Measurements from ENCODE around the gene POLDIP3. TPM values are rescaled to one million over a fixed set of nuclear protein-coding genes. Genes with fewer than 3 reads are reported as not detected.
"Not testable (repeated sequence)": the region's sequence is repeated elsewhere in the genome, so short reads cannot be mapped to it uniquely, and the experiment has no call there.

The POLDIP3 gene
- total RNA-seq, 2 donors from 2014 or later = 81.9 to 102 TPM

GRCh38 chr22:42547562-42547961 lies 67.1 kb downstream of the POLDIP3 start:
- Mint-ChIP-seq H3K27me3 (ENCODE audit: insufficient read depth) (peaks cover 3% of the 10 kb centered on the region), H3K9me3 (peaks cover 28% of the 10 kb centered on the region), H3K27ac (peak overlapping the region; percentile 87), H3K36me3 (ENCODE audit: low read depth) (peaks cover 3% of the 10 kb centered on the region), H3K4me3 (no peak overlapping the region), H3K4me1 (peaks cover 24% of the 10 kb centered on the region)
- no peaks in the 10 kb centered on the region for H3K27me3 ChIP-seq (ENCODE audit: control insufficient read depth, insufficient read depth, low read length, poor library complexity, severe bottlenecking)
- no peak for TF ChIP-seq CTCF (conservative IDR thresholded peaks at IDR 0.05)
- H3K27ac ChIP-seq (ENCODE audit: low read depth, low read length) = no peak overlapping the region
- peaks cover 6% of the 10 kb centered on the region for H3K4me1 ChIP-seq (ENCODE audit: control insufficient read depth, insufficient read depth, low read length)
- peaks cover 16% of the 10 kb centered on the region for H3K9me3 ChIP-seq (ENCODE audit: control insufficient read depth, low read length)
- DNase-seq = no peak
- H3K4me3 ChIP-seq (ENCODE audit: low read length) = no peak overlapping the region
- peak overlapping the region; percentile 50 for H3K9ac ChIP-seq (ENCODE audit: extremely low read depth, low read length, poor library complexity, severe bottlenecking)
- 80 to 85% methylated on average over 5 to 9 of the region's 9 CpGs for WGBS, 2 experiments (ENCODE audit: insufficient coverage in 1 of 2, insufficient read length in 1 of 2)
- H3K36me3 ChIP-seq (ENCODE audit: control insufficient read depth, insufficient read depth, low read length) = no peaks in the 10 kb centered on the region

- WGBS, 2 experiments (ENCODE audit: insufficient coverage in 1 of 2, insufficient read length in 1 of 2) = 80 to 82% methylated on average over 2 of the region's 2 CpGs
Measured at GRCh38 chr22:42544686-42545085, 70.0 kb downstream of the POLDIP3 start.

GRCh38 chr22:42539236-42539771 lies 75.4 kb downstream of the POLDIP3 start:
- not testable (repeated sequence) for H3K27me3 ChIP-seq (ENCODE audit: control insufficient read depth, insufficient read depth, low read length, poor library complexity, severe bottlenecking); H3K36me3 ChIP-seq (ENCODE audit: control insufficient read depth, insufficient read depth, low read length); H3K4me3 Mint-ChIP-seq; DNase-seq; H3K4me1 ChIP-seq (ENCODE audit: control insufficient read depth, insufficient read depth, low read length); H3K9me3 ChIP-seq (ENCODE audit: control insufficient read depth, low read length); H3K27ac Mint-ChIP-seq; H3K4me1 Mint-ChIP-seq; H3K36me3 Mint-ChIP-seq (ENCODE audit: low read depth); H3K4me3 ChIP-seq (ENCODE audit: low read length); H3K27ac ChIP-seq (ENCODE audit: low read depth, low read length); H3K9ac ChIP-seq (ENCODE audit: extremely low read depth, low read length, poor library complexity, severe bottlenecking); H3K27me3 Mint-ChIP-seq (ENCODE audit: insufficient read depth); H3K9me3 Mint-ChIP-seq
- 88% methylated on average over 8 of the region's 11 CpGs; no CpG with 5 or more reads in 1 of the 2 experiments for WGBS, 2 experiments (ENCODE audit: insufficient coverage in 1 of 2, insufficient read length in 1 of 2)

More at GRCh38 chr22:42544686-42545085, 70.0 kb downstream of the POLDIP3 start:
- no peaks in the 10 kb centered on the region for H3K36me3 Mint-ChIP-seq (ENCODE audit: low read depth)
- H3K4me3 ChIP-seq (ENCODE audit: low read length) = no peak overlapping the region
- H3K9me3 Mint-ChIP-seq = peaks cover 7% of the 10 kb centered on the region
- H3K4me1 ChIP-seq (ENCODE audit: control insufficient read depth, insufficient read depth, low read length) = peaks cover 6% of the 10 kb centered on the region
- peaks cover 26% of the 10 kb centered on the region for H3K4me1 Mint-ChIP-seq
- DNase-seq = no peak
- no peak overlapping the region for H3K27ac Mint-ChIP-seq
- peaks cover 10% of the 10 kb centered on the region for H3K9me3 ChIP-seq (ENCODE audit: control insufficient read depth, low read length)
- H3K27ac ChIP-seq (ENCODE audit: low read depth, low read length) = no peak overlapping the region
- no peak overlapping the region for H3K4me3 Mint-ChIP-seq
- H3K27me3 ChIP-seq (ENCODE audit: control insufficient read depth, insufficient read depth, low read length, poor library complexity, severe bottlenecking) = no peaks in the 10 kb centered on the region
- no peaks in the 10 kb centered on the region for H3K27me3 Mint-ChIP-seq (ENCODE audit: insufficient read depth)
- no peak for TF ChIP-seq CTCF (conservative IDR thresholded peaks at IDR 0.05)
- no peaks in the 10 kb centered on the region for H3K36me3 ChIP-seq (ENCODE audit: control insufficient read depth, insufficient read depth, low read length)
- H3K9ac ChIP-seq (ENCODE audit: extremely low read depth, low read length, poor library complexity, severe bottlenecking) = no peak overlapping the region

- H3K27me3 Mint-ChIP-seq (ENCODE audit: insufficient read depth); H3K9me3 ChIP-seq (ENCODE audit: control insufficient read depth, low read length); H3K27ac Mint-ChIP-seq; H3K36me3 ChIP-seq (ENCODE audit: control insufficient read depth, insufficient read depth, low read length); H3K27ac ChIP-seq (ENCODE audit: low read depth, low read length); H3K9ac ChIP-seq (ENCODE audit: extremely low read depth, low read length, poor library complexity, severe bottlenecking); H3K4me1 ChIP-seq (ENCODE audit: control insufficient read depth, insufficient read depth, low read length); DNase-seq; H3K4me3 Mint-ChIP-seq; H3K4me3 ChIP-seq (ENCODE audit: low read length); H3K36me3 Mint-ChIP-seq (ENCODE audit: low read depth); H3K4me1 Mint-ChIP-seq; H3K9me3 Mint-ChIP-seq; H3K27me3 ChIP-seq (ENCODE audit: control insufficient read depth, insufficient read depth, low read length, poor library complexity, severe bottlenecking): not testable (repeated sequence)
- 95 to 98% methylated on average over 6 to 10 of the region's 14 CpGs for WGBS, 2 experiments (ENCODE audit: insufficient coverage in 1 of 2, insufficient read length in 1 of 2)
Measured at GRCh38 chr22:42537199-42537831, 77.4 kb downstream of the POLDIP3 start.

GRCh38 chr22:42536634-42537033 lies 78.0 kb downstream of the POLDIP3 start:
- H3K27me3 ChIP-seq (ENCODE audit: control insufficient read depth, insufficient read depth, low read length, poor library complexity, severe bottlenecking); H3K4me1 ChIP-seq (ENCODE audit: control insufficient read depth, insufficient read depth, low read length); H3K36me3 ChIP-seq (ENCODE audit: control insufficient read depth, insufficient read depth, low read length); H3K9ac ChIP-seq (ENCODE audit: extremely low read depth, low read length, poor library complexity, severe bottlenecking); DNase-seq; H3K9me3 ChIP-seq (ENCODE audit: control insufficient read depth, low read length); H3K27ac Mint-ChIP-seq; H3K27ac ChIP-seq (ENCODE audit: low read depth, low read length); H3K4me1 Mint-ChIP-seq; H3K4me3 Mint-ChIP-seq; H3K27me3 Mint-ChIP-seq (ENCODE audit: insufficient read depth); H3K9me3 Mint-ChIP-seq; H3K36me3 Mint-ChIP-seq (ENCODE audit: low read depth); H3K4me3 ChIP-seq (ENCODE audit: low read length): not testable (repeated sequence)
- 95 to 96% methylated on average over 13 to 18 of the region's 18 CpGs for WGBS, 2 experiments (ENCODE audit: insufficient coverage in 1 of 2, insufficient read length in 1 of 2)
